HG03457 (cell line): Measurements from ENCODE around the gene SGCA.

Experiments used
- ATAC-seq: cut with Tn5 transposase; IDR thresholded peaks from one replicate; pipeline ENCODE4 v1.9.1; 2021; ENCODE audit warnings: moderate number of reproducible peaks; ENCODE audit not compliant: unreplicated experiment

Gene SGCA

DNA sequence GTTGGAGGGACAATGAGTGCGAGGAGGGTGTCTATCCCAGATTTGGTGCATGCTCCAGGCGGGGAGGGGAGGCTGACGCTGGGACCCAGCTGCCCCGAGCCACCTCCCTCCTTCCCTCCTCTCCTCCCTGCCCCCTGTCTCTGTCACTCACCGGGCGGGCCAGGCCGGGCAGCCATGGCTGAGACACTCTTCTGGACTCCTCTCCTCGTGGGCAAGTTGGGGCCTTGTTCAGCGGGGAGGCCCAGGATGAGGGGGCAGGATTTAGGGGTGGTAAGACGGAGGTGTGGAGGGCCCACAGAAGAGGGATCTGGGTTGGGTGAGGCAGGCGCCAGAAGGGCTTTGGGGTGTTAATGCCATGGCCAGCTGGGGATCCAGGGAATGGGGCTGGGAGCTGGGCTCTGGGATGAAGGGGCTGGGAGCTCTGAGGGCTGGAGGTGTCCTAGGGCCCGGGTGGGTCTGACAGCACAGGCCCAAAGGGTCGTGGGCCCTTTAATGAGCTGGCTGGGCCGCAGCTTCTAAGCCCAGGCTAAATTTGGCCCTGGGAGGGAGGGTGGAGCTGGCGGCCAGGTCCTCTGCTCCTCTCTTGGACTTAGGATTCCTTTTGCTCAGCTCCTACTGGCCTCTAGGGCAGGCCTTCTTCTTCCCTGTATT lies at the start of gene SGCA:
Gene SGCA (plus strand): TSS at position 139 of the 651 bp plus-strand sequence. CDS start 36 bp downstream, at position 175.
- ATAC-seq: no peak

GRCh38 chr17:50117202-50118051 lies 48.4 kb upstream of the SGCA start:
- ATAC-seq: no peak

DNA sequence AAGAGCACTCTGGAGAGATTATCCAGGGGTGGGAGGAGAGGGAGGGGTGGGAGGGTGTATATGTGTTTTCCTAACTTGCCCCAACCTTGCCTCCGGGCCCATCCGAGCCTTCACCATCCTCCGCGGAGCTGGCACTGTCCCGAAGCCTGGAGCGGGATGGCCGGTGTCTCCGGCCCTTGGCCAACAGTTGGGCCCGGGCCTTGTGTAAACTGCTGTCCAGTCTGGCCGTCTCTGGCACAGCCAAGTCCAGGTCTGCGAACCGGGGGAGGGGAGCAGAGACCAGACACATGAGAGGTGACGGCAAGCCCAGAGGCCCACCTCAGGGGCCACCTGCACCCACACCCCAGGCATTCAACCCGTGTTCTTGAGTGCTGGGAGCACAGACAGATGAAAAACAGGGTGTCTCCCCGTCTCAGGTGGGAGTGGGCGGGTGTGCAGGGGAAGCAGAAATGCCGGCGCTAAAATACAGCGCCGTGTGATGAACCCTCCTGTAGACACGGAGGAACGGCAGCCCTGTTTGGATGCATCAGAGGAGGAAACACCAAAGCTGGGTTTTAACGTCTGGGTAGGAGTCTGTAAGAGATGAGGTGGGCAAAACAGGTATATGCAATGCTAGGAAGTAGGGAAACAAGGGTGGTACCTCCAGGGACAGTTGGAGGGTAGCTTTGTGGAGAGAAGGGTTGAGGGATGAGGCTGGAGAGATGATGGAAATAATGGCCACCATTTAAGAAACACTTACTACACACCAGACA lies 47.6 kb upstream of the SGCA start:
- ATAC-seq: no peak

DNA sequence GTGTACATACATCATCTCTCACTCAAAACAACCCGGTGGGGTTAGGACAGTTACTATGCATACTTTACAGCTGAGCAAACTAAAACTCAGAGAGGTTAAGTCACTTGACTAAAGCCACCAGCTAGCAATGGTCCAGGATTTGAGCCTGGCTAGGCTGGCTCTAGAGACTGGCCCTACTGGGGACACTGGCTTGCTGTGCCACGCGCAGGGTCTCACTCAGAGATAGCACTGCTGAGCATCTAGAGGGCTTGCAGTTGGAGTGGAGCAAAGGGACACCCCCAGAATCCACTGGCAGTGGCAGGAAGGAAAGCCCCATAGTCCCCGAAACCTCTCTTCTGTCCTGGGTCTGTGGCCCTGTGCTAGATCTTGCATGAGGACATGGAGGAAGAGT lies 47.0 kb upstream of the SGCA start:
- ATAC-seq: no peak

DNA sequence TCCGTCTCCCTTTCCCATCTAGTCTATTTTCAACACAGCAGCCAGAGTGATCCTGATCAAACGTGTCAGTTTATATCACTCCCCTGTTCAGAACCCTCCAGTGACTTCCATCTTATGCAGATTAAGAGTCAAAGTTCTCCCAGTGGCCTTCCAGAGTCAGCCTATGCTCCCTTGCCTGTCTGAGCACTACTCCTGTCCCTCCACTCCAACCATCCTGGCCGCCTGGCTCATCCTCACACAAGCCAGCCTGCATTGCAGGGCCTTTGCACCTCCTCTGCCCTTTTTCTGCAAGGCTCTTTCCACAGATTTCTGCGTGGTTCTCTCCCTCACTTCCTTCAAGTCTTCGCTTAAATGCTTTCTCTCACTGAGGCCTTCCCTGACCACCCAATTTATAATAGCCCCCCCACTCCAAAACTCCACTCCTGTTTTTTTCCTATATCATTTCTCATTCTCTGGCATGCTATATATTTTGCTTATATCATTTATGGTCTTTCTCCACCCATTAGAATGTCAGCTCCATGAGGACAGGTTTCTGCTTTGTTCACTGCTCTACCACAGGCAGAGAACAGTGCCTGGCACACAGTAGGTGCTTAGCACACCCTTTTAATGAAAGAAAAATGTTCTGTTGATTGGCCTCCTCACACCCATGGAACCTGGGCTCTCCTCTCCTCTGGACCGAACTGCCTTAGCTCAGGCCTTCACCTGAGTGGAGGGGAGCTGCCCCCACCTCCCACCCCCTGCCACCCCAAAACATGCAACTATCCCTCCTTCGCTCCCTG lies 45.1 kb upstream of the SGCA start:
- no peak for ATAC-seq

DNA sequence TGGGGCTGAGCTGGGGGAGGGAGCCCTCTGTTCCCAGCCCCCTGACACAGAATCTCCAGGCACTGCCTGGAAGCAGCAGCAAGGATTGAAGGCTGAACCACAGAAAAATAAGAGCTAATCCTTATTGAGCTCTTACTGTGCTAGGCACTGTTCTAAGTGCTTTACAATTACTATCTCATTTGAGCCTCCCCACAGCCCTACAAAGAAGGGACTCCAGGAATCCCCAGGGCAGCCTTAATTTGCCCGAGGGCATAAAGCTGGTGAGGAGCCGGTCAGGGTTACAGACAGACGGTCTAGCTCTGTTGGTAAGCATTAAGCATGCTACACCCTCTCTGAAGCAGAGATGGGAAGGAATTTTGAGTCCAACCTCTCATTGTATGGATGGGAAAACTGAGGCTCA lies 42.9 kb upstream of the SGCA start:
- ATAC-seq: no peak

GRCh38 chr17:50123649-50124349 lies 42.0 kb upstream of the SGCA start:
- no peak for ATAC-seq

DNA sequence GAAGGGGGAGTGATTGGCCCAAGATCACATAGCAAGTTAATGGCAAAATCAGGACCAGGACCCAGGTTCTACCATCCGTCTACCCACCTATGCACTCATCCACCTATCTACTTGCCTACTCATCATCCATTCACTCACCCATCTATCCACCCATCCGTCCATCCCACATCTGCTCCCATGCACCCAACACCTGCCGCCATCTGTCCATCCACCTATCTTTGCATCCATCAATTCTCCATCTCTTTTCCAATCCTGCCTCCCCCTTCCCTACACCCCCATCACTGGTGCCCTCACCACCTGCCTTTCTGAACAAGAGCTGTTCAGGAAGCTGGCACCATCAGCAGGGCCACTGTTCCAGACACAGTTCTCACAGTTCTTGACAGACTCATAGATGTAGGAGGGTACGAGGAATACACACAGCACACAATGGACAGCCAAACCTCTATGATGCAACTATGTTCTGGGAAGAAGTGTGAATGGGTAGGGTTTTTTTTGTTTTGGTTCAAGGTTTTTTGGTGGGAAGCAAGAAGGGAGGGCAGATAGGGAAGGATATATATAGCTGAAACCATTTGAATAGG lies 40.3 kb upstream of the SGCA start:
- no peak for ATAC-seq

DNA sequence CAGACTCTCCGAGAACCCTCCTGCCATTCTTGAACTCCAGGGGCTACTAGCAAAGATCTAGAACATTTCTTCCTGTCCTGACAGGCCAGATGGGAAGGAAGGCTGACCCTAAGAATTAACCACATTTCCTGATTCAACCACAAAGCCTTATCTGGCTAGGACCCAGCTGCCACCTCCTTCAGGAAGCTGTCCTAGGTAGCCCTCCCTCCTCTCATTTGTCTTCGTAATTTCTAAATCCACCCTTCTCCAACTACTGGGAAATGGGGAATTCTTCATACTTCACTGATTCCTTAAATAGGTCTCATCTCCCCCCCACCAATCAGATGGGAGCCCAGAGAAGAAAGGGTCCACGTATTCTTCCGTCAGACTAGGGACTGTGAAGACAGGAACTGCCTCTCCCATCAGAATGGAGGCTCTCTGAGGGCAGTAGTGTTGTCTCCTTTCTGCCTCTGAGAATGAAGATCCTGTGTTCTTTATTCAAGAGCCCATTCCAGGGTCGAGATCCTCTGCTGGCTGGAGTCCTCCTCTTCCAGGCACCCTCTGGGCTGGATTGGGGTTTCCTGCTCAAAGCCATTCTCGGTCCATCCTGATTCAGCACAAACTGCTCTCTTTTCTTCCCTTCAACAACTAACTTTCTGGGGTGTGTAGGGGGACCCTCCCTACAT lies 38.0 kb upstream of the SGCA start:
- no peak for ATAC-seq

GRCh38 chr17:50128441-50129352 lies 37.1 kb upstream of the SGCA start:
- ATAC-seq: no peak

DNA sequence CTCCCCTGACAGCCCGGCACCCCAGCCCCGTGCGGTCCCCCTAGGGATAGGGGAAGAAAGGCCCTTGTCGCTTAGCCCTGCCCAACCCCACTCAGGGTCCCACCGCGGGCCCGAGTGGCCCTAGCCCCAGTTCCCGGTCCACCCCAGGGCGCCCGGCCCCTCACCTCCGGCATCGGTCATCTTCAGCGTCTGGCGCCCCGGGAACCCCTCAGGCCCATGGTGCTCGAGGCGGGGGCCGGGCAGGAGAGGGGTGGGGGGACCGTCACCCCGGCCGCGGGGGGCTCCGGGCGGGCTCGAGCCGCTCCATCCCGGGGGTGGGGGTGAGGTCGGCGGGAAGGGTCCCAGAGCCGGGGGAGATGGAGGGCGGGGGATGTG lies 36.5 kb upstream of the SGCA start:
- no peak for ATAC-seq

DNA sequence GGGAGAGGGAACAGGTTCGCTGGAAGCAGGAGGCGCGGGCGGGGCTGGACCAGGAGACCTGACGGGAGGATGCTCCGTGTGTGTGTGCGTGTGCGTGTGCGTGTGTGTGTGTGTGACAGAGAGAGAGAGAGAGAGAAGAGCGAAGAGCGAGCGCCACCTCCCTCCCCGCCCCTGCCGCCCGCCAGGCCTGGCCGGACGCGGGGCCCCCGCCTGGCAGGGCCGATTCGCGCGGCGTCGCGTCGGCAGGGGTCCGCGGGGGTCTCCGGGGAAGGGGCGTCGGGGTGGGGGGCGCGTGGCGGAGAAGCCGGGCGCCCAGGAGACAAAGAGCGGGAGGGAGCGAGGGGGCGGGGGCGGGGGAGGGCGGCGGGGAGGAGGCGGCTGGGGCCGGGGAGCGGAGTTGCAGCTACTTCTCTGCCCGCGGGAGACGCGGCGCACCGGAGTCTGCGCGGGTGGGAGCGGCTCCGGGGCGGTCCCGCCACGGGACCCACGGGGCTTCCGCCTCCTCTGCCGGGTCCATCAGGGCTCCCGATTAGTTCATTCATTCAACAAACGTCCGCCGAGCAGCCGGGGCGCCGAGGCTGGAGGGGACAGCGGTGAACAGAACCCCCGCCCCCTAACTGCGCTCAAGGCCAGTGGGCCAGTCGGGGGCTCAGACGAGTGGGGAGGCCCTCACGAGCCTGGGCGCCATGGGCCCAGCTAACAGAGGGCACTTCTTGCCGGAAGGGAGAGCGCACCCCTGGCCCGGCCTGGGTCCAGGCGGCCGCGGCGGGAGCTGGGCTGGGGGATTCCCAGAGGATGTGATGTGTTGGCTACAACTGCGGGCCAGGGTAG lies 35.9 kb upstream of the SGCA start, which contains the start of gene SAMD14:
Gene SAMD14 (minus strand): TSS at position 433 of the 831 bp plus-strand sequence. CDS start 5,201 bp downstream, outside the sequence.
- ATAC-seq: no peak

DNA sequence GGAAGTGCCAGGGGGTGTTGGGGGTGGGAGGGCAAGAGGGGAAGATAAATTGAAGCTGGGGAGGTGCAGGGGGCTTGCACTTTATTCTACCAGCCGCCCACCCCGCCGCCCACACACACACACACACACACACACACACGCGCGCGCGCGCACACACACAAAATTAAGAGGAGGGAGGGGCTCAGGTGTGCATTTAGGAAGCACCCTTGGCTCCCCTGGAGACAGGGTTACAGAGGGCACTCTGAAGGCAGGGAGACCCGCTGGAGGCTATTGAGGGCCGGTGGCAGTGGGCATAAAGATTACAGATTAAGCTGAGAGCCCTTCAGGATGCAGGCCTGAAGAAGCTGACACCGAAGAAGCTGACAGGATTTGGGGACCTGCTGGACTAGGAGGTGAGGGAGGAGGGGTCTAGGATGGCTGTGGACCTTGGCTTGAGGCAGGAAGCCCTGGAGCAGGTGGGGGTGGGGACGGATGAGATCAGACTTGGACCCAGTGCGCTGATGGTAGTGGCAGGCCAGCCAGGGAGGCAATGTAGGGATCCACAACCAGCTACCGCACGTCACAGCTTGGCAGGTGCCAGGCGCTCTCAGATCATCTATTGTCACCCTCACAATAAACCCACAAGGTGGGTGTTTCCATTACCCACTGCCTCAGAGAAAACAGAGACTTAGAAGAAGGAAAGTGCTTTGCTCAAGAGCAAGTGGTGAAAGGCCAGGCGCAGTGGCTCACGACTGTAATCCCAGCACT lies 35.1 kb upstream of the SGCA start:
- no peak for ATAC-seq

- no peak for ATAC-seq
Observed at GRCh38 chr17:50132104-50132794, 33.6 kb upstream of the SGCA start.

DNA sequence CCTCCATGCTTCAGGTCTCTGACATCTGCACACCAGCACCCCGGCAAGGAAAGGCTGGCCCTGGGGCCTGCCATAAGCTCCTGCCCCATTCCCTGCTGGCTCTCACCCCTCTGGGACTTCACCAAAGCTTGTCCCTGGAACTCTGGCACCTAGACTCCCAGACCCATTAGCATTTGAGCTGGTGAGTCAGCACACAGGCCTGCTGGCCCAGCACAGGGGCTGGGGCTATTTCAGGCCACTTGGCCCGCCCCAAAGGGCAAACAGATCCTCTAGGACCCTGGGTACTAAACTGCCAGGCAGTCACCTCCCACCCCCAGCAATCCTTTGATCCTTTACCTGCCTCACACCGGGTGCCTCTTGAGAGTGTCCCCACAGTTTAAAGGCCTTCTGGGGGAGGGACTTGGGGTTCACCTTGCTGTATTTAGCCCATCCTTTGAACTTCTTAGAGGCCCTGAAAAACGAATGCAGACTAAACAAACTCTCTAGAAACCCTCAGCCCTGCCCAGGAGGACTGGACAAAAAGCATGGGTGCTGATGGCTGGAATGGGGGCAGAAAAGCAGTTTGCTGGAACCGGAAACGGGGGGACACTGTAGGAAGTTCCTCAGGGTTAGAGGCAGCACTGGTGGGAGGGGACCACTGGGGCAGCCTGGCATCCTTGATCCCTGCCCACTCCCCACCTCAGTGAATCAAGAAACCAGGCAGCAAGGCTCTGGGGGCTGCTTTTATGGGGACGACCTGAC lies 32.6 kb upstream of the SGCA start:
- no peak for ATAC-seq

- ATAC-seq: no peak
Observed at GRCh38 chr17:50133769-50134099, 32.1 kb upstream of the SGCA start.
